Measurements from ENCODE around the gene SPX. TPM values are rescaled to one million over a fixed set of nuclear protein-coding genes. Genes with fewer than 3 reads are reported as not detected.

Gene SPX
- total RNA-seq, 4 donors from 2014 or later: 0.40 to 1.2 (median 0.66) TPM

- Histone ChIP-seq H3K9me3 (no peaks in the 10 kb centered on the region), H3K4me1 (no peaks in the 10 kb centered on the region), H3K27ac (replicated peaks in 1 of 4) (no peak overlapping the region), H3K36me3 (no peaks in the 10 kb centered on the region), H3K27me3 (no peaks in the 10 kb centered on the region), H3K4me3 (no peak overlapping the region)
- no peak for TF ChIP-seq POLR2AphosphoS5 (IDR thresholded peaks at IDR 0.05)
- no peak for TF ChIP-seq CTCF (IDR thresholded peaks at IDR 0.05)
- TF ChIP-seq EP300 (IDR thresholded peaks at IDR 0.05): no peak
- no peak for TF ChIP-seq POLR2A (IDR thresholded peaks at IDR 0.05; ENCODE audit: low read depth)
- no peak for DNase-seq (ENCODE audit: extremely low spot score)
- 86% methylated on average over 5 of the region's 5 CpGs for WGBS
- intact Hi-C loops (cut with DNase I): no loop called here
These were observed 40.3 kb downstream of the SPX start for GRCh38 chr12:21566223-21566906.

GRCh38 chr12:21566907-21567394 is 40.9 kb downstream of the SPX start:
- H3K36me3 ChIP-seq: no peaks in the 10 kb centered on the region
- TF ChIP-seq CTCF (IDR thresholded peaks at IDR 0.05): no peak
- no peak for TF ChIP-seq EP300 (IDR thresholded peaks at IDR 0.05)
- TF ChIP-seq POLR2A (IDR thresholded peaks at IDR 0.05; ENCODE audit: low read depth): no peak
- TF ChIP-seq POLR2AphosphoS5 (IDR thresholded peaks at IDR 0.05): no peak
- DNase-seq (ENCODE audit: extremely low spot score): no peak
- intact Hi-C loops (cut with DNase I): no loop called here
- no peaks in the 10 kb centered on the region for H3K9me3 ChIP-seq
- WGBS: 81% methylated on average over 3 of the region's 3 CpGs
- H3K4me1 ChIP-seq: no peaks in the 10 kb centered on the region
- H3K4me3 ChIP-seq: no peak overlapping the region
- no peak overlapping the region for H3K27ac ChIP-seq (replicated peaks in 1 of 4)
- no peaks in the 10 kb centered on the region for H3K27me3 ChIP-seq

- WGBS: 84% methylated on average over 4 of the region's 4 CpGs
- Histone ChIP-seq H3K9me3 (no peaks in the 10 kb centered on the region), H3K4me3 (no peak overlapping the region), H3K27me3 (no peaks in the 10 kb centered on the region), H3K27ac (replicated peaks in 1 of 4) (no peak overlapping the region), H3K36me3 (no peaks in the 10 kb centered on the region), H3K4me1 (no peaks in the 10 kb centered on the region)
- intact Hi-C loops (cut with DNase I): no loop called here
- no peak for TF ChIP-seq POLR2A (IDR thresholded peaks at IDR 0.05; ENCODE audit: low read depth)
- no peak for TF ChIP-seq CTCF (IDR thresholded peaks at IDR 0.05)
- no peak for TF ChIP-seq POLR2AphosphoS5 (IDR thresholded peaks at IDR 0.05)
- TF ChIP-seq EP300 (IDR thresholded peaks at IDR 0.05): no peak
- DNase-seq (ENCODE audit: extremely low spot score): no peak
These were observed 42.0 kb downstream of the SPX start for GRCh38 chr12:21568115-21568514.

- intact Hi-C loops (cut with DNase I): no loop called here
- Histone ChIP-seq H3K4me1 (no peaks in the 10 kb centered on the region), H3K4me3 (no peak overlapping the region), H3K9me3 (no peaks in the 10 kb centered on the region), H3K27me3 (no peaks in the 10 kb centered on the region), H3K36me3 (no peaks in the 10 kb centered on the region), H3K27ac (replicated peaks in 1 of 4) (no peak overlapping the region)
- TF ChIP-seq CTCF (IDR thresholded peaks at IDR 0.05) (no peak), EP300 (IDR thresholded peaks at IDR 0.05) (no peak), POLR2A (IDR thresholded peaks at IDR 0.05; ENCODE audit: low read depth) (no peak), POLR2AphosphoS5 (IDR thresholded peaks at IDR 0.05) (no peak)
- DNase-seq (ENCODE audit: extremely low spot score): no peak
- WGBS: 68% methylated on average over 5 of the region's 5 CpGs
These were observed 45.0 kb downstream of the SPX start for GRCh38 chr12:21571046-21571445.
